ENCODE data around the gene GNAS. TPM values are rescaled to one million over a fixed set of nuclear protein-coding genes. Genes with fewer than 3 reads are reported as not detected.

GNAS gene
- total RNA-seq, 2 donors from 2014 or later: 462 to 623 TPM

- WGBS, 2 donors: 65 to 85% methylated on average over 3 of the region's 3 CpGs
- ATAC-seq (no peak), DNase-seq (no peak)
- Histone ChIP-seq H3K9me3 (no peaks in the 10 kb centered on the region), H3K4me3 (no peak overlapping the region), H3K27ac (no peak overlapping the region), H3K4me1 (peaks cover 24% of the 10 kb centered on the region), H3K36me3 (replicated peaks in 1 of 2; ENCODE audit: insufficient read depth in 1 of 2, low read depth in 2 of 2) (peaks cover 24% of the 10 kb centered on the region in 2 donors), H3K27me3 (no peaks in the 10 kb centered on the region)
- TF ChIP-seq POLR2A (IDR thresholded peaks at IDR 0.05): no peak
- TF ChIP-seq, protein P1, sequence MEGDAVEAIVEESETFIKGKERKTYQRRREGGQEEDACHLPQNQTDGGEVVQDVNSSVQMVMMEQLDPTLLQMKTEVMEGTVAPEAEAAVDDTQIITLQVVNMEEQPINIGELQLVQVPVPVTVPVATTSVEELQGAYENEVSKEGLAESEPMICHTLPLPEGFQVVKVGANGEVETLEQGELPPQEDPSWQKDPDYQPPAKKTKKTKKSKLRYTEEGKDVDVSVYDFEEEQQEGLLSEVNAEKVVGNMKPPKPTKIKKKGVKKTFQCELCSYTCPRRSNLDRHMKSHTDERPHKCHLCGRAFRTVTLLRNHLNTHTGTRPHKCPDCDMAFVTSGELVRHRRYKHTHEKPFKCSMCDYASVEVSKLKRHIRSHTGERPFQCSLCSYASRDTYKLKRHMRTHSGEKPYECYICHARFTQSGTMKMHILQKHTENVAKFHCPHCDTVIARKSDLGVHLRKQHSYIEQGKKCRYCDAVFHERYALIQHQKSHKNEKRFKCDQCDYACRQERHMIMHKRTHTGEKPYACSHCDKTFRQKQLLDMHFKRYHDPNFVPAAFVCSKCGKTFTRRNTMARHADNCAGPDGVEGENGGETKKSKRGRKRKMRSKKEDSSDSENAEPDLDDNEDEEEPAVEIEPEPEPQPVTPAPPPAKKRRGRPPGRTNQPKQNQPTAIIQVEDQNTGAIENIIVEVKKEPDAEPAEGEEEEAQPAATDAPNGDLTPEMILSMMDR (IDR thresholded peaks at IDR 0.05): no peak
- intact Hi-C loops (cut with DNase I): loop anchor here (10.0 kb wide), 1 partner anchor 63 kb away; no protein-coding TSS in a partner anchor
Observed at GRCh38 chr20:58911970-58912369, 59.5 kb downstream of the GNAS start.

- H3K9me3 ChIP-seq: no peaks in the 10 kb centered on the region
- H3K36me3 ChIP-seq (replicated peaks in 1 of 2; ENCODE audit: insufficient read depth in 1 of 2, low read depth in 2 of 2): peaks cover 24% of the 10 kb centered on the region in 2 donors
- intact Hi-C loops (cut with DNase I): loop anchor here (10.0 kb wide), 1 partner anchor 62 kb away; no protein-coding TSS in a partner anchor
- TF ChIP-seq, protein P1 (IDR thresholded peaks at IDR 0.05): no peak
- no peak for TF ChIP-seq POLR2A (IDR thresholded peaks at IDR 0.05)
- no peak overlapping the region for H3K27ac ChIP-seq
- H3K27me3 ChIP-seq: no peaks in the 10 kb centered on the region
- WGBS, 2 donors: 65 to 75% methylated on average over 4 of the region's 4 CpGs
- peaks cover 13% of the 10 kb centered on the region for H3K4me1 ChIP-seq
- no peak for ATAC-seq
- no peak overlapping the region for H3K4me3 ChIP-seq
- DNase-seq: no peak
Observed at GRCh38 chr20:58913079-58913478, 60.6 kb downstream of the GNAS start.

- DNase-seq: no peak
- Histone ChIP-seq H3K27ac (no peak overlapping the region), H3K9me3 (no peaks in the 10 kb centered on the region), H3K27me3 (no peaks in the 10 kb centered on the region), H3K4me3 (no peak overlapping the region), H3K36me3 (replicated peaks in 1 of 2; ENCODE audit: insufficient read depth in 1 of 2, low read depth in 2 of 2) (no peaks in the 10 kb centered on the region), H3K4me1 (no peaks in the 10 kb centered on the region)
- TF ChIP-seq, protein P1 (IDR thresholded peaks at IDR 0.05): no peak
- no peak for TF ChIP-seq POLR2A (IDR thresholded peaks at IDR 0.05)
- no peak for ATAC-seq
- 70 to 88% methylated on average over 6 of the region's 6 CpGs for WGBS, 2 donors
- intact Hi-C loops (cut with DNase I): loop anchor here (10.0 kb wide), 1 partner anchor 56 kb away; no protein-coding TSS in a partner anchor
Observed at GRCh38 chr20:58918621-58919020, 66.1 kb downstream of the GNAS start.

GRCh38 chr20:58921564-58921963 is 69.0 kb downstream of the GNAS start:
- 39 to 41% methylated on average over 6 of the region's 6 CpGs for WGBS, 2 donors
- H3K9me3 ChIP-seq: no peaks in the 10 kb centered on the region
- H3K27me3 ChIP-seq: no peaks in the 10 kb centered on the region
- no peak overlapping the region for H3K4me3 ChIP-seq
- no peak overlapping the region for H3K27ac ChIP-seq
- no peaks in the 10 kb centered on the region for H3K4me1 ChIP-seq
- H3K36me3 ChIP-seq (replicated peaks in 1 of 2; ENCODE audit: insufficient read depth in 1 of 2, low read depth in 2 of 2): no peaks in the 10 kb centered on the region
- intact Hi-C loops (cut with DNase I): no loop called here
- ATAC-seq (no peak), DNase-seq (peak in 1 of 4 donors; percentile 31)
- TF ChIP-seq, protein P1 (IDR thresholded peaks at IDR 0.05): no peak
- no peak for TF ChIP-seq POLR2A (IDR thresholded peaks at IDR 0.05)

DNA sequence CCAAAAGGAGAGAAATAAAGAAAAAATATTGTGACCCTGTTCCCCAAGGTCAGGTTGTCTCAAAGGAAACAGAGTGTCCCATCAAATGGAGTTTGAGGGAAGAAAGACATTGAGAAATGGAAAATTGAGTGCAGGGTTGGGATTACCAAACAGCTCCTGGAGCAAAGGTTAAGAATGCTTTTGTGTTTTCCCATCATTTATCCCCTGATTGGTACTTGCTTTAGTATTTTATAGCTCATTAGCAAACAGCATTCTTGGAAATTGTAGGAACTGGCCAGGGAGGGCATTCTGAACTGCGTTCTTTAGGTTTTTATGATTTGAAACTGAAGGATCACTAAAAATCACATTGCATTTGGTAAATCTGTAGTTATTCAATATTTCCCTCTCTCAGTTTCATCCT is 69.5 kb downstream of the GNAS start:
- TF ChIP-seq, protein P1 (IDR thresholded peaks at IDR 0.05): no peak
- TF ChIP-seq POLR2A (IDR thresholded peaks at IDR 0.05): no peak
- no peak overlapping the region for H3K27ac ChIP-seq

More for the DNA sequence above, 69.5 kb downstream of the GNAS start:
- intact Hi-C loops (cut with DNase I): no loop called here
- Histone ChIP-seq H3K4me1 (no peaks in the 10 kb centered on the region), H3K4me3 (no peak overlapping the region), H3K27me3 (no peaks in the 10 kb centered on the region), H3K36me3 (replicated peaks in 1 of 2; ENCODE audit: insufficient read depth in 1 of 2, low read depth in 2 of 2) (no peaks in the 10 kb centered on the region), H3K9me3 (no peaks in the 10 kb centered on the region)
- ATAC-seq (no peak), DNase-seq (no peak)
- 95 to 100% methylated on average over 1 of the region's 1 CpG for WGBS, 2 donors
